Neural progenitor cell (in vitro differentiated cells): ENCODE measurements around the gene ADRA1B. TPM values are rescaled to one million over a fixed set of nuclear protein-coding genes. Genes with fewer than 3 reads are reported as not detected.

Source experiments
- DNase-seq: peaks from one replicate; pipeline ENCODE4 v3.0.0-alpha.2; 2016; ENCODE audit warnings: low spot score
- H2AFZ ChIP-seq: fragments of 200-600 bp; sonication (generic); replicated peaks from 2 replicates; pipeline ENCODE4 v1.6.1; 2016; ENCODE audit warnings: antibody characterized with exemption
- H3F3A ChIP-seq: fragments of 200-600 bp; sonication (generic); 2 replicates; pipeline ENCODE4 v1.6.1; 2016; ENCODE audit warnings: antibody characterized with exemption, low read depth
- H3K27ac ChIP-seq: fragments of 200-600 bp; sonication (generic); 2 replicates; pipeline ENCODE4 v1.5.1; 2016; ENCODE audit warnings: mild to moderate bottlenecking
- H3K27me3 ChIP-seq: fragments of 200-600 bp; sonication (generic); 2 replicates; pipeline ENCODE4 v1.6.1; 2016; ENCODE audit warnings: mild to moderate bottlenecking, moderate library complexity
- H3K36me3 ChIP-seq: fragments of 200-600 bp; sonication (generic); 2 replicates; pipeline ENCODE4 v1.5.1; 2016
- H3K4me1 ChIP-seq: fragments of 200-600 bp; sonication (generic); 2 replicates; pipeline ENCODE4 v1.6.1; 2016; ENCODE audit warnings: mixed run types
- H3K4me2 ChIP-seq: fragments of 200-600 bp; sonication (generic); 2 replicates; pipeline ENCODE4 v1.6.1; 2016
- H3K4me3 ChIP-seq: fragments of 200-600 bp; sonication (generic); 2 replicates; pipeline ENCODE4 v1.5.1; 2016
- H3K79me2 ChIP-seq: fragments of 200-600 bp; sonication (generic); 2 replicates; pipeline ENCODE4 v1.6.1; 2016; ENCODE audit warnings: low read depth
- H3K9ac ChIP-seq: fragments of 200-600 bp; sonication (generic); 2 replicates; pipeline ENCODE4 v1.6.1; 2016
- H3K9me3 ChIP-seq: fragments of 200-600 bp; sonication (generic); 2 replicates; pipeline ENCODE4 v1.5.1; 2016; ENCODE audit warnings: low read depth
- H4K20me1 ChIP-seq: fragments of 200-600 bp; sonication (generic); 2 replicates; pipeline ENCODE4 v1.6.1; 2016; ENCODE audit warnings: low read depth
- H3K27ac Mint-ChIP-seq: 3 replicates; pipeline ENCODE4 v1.8.0; 2021; ENCODE audit warnings: mixed read lengths
- H3K27me3 Mint-ChIP-seq: 2 replicates; pipeline ENCODE4 v1.8.0; 2022; ENCODE audit warnings: low read depth, mild to moderate bottlenecking, inconsistent platforms, moderate library complexity, mixed read lengths; ENCODE audit not compliant: insufficient read depth
- H3K36me3 Mint-ChIP-seq: 3 replicates; pipeline ENCODE4 v1.8.0; 2021; ENCODE audit warnings: mixed read lengths
- H3K4me1 Mint-ChIP-seq: 3 replicates; pipeline ENCODE4 v1.8.0; 2021; ENCODE audit warnings: mixed read lengths
- H3K4me3 Mint-ChIP-seq: 3 replicates; pipeline ENCODE4 v1.8.0; 2021; ENCODE audit warnings: mild to moderate bottlenecking, moderate library complexity, mixed read lengths
- H3K9me3 Mint-ChIP-seq: 3 replicates; pipeline ENCODE4 v1.8.0; 2020; ENCODE audit warnings: mixed read lengths
- EZH2 ChIP-seq: fragments of 200-600 bp; sonication (generic); IDR thresholded peaks from 2 replicates; pipeline ENCODE4 v1.6.1; 2017; ENCODE audit warnings: antibody characterized with exemption, mild to moderate bottlenecking, moderate library complexity
- EZH2phosphoT487 ChIP-seq: fragments of 200-600 bp; sonication (generic); IDR thresholded peaks from 2 replicates; pipeline ENCODE4 v1.6.1; 2017; ENCODE audit warnings: antibody characterized with exemption
- total RNA-seq: library from RNA; depleted of rRNA; stranded (reverse); fragments of >200 nt; gene quantifications from 2 replicates; pipeline ENCODE4 v1.2.3, GENCODE V29; 2015; ENCODE audit warnings: low replicate concordance
- TF ChIP-seq, protein P1 (sequence below): fragments of 200-600 bp; sonication (generic); IDR thresholded peaks from 2 replicates; pipeline ENCODE4 v1.5.1; 2017; ENCODE audit warnings: antibody characterized with exemption, mild to moderate bottlenecking

Gene ADRA1B
- total RNA-seq, 1 donor from 2014 or later = not detected

GRCh38 chr5:159955056-159955624 is 38.9 kb downstream of the ADRA1B start:
- no peaks in the 10 kb centered on the region for H3F3A ChIP-seq
- Mint-ChIP-seq H3K4me1 (peaks cover 20% of the 10 kb centered on the region), H3K36me3 (no peaks in the 10 kb centered on the region), H3K27me3 (peaks cover 4% of the 10 kb centered on the region), H3K27ac (no peak overlapping the region), H3K4me3 (no peak overlapping the region), H3K9me3 (no peaks in the 10 kb centered on the region)
- H3K4me2 ChIP-seq = no peak overlapping the region
- no peaks in the 10 kb centered on the region for H3K36me3 ChIP-seq
- no peaks in the 10 kb centered on the region for H3K9me3 ChIP-seq
- H2AFZ ChIP-seq = no peak overlapping the region
- H4K20me1 ChIP-seq = no peaks in the 10 kb centered on the region
- DNase-seq = no peak
- no peak overlapping the region for H3K27ac ChIP-seq
- no peak overlapping the region for H3K4me3 ChIP-seq
- H3K27me3 ChIP-seq = no peaks in the 10 kb centered on the region
- no peaks in the 10 kb centered on the region for H3K79me2 ChIP-seq
- no peak overlapping the region for H3K9ac ChIP-seq
- H3K4me1 ChIP-seq = peaks cover 10% of the 10 kb centered on the region
- TF ChIP-seq EZH2phosphoT487 (no peak), EZH2 (no peak)
- TF ChIP-seq, protein P1, sequence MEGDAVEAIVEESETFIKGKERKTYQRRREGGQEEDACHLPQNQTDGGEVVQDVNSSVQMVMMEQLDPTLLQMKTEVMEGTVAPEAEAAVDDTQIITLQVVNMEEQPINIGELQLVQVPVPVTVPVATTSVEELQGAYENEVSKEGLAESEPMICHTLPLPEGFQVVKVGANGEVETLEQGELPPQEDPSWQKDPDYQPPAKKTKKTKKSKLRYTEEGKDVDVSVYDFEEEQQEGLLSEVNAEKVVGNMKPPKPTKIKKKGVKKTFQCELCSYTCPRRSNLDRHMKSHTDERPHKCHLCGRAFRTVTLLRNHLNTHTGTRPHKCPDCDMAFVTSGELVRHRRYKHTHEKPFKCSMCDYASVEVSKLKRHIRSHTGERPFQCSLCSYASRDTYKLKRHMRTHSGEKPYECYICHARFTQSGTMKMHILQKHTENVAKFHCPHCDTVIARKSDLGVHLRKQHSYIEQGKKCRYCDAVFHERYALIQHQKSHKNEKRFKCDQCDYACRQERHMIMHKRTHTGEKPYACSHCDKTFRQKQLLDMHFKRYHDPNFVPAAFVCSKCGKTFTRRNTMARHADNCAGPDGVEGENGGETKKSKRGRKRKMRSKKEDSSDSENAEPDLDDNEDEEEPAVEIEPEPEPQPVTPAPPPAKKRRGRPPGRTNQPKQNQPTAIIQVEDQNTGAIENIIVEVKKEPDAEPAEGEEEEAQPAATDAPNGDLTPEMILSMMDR = no peak

DNA sequence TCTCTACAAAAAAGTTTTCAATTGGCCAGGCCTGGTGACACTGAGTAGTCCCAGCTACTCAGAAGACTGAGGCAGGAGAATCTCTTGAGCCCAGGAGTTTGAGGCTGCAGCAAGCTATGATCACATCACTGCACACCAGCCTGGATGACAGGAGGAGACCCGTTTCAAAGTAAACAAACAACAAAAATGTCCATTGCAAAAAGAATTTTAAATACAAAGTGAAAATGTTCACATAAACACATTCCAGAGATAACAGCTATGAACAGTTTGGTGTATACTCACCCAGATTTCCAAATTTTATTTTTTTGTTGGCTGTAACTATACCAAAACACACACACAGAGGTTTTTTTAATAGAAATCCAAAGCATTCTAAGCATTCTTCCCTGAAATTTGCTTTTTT is 39.8 kb downstream of the ADRA1B start:
- no peaks in the 10 kb centered on the region for H3K9me3 ChIP-seq
- H4K20me1 ChIP-seq = no peaks in the 10 kb centered on the region
- peaks cover 13% of the 10 kb centered on the region for H3K4me1 ChIP-seq
- no peaks in the 10 kb centered on the region for H3K79me2 ChIP-seq
- H3K9ac ChIP-seq = no peak overlapping the region
- DNase-seq = no peak
- H3K4me2 ChIP-seq = no peak overlapping the region
- H3K36me3 ChIP-seq = no peaks in the 10 kb centered on the region
- H3K4me1 Mint-ChIP-seq = peaks cover 22% of the 10 kb centered on the region
- H3F3A ChIP-seq = no peaks in the 10 kb centered on the region
- TF ChIP-seq EZH2 = no peak
- TF ChIP-seq, protein P1 = no peak
- no peak for TF ChIP-seq EZH2phosphoT487
- H2AFZ ChIP-seq = no peak overlapping the region
- no peak overlapping the region for H3K27ac ChIP-seq
- H3K27me3 ChIP-seq = no peaks in the 10 kb centered on the region
- no peak overlapping the region for H3K27ac Mint-ChIP-seq
- H3K4me3 ChIP-seq = no peak overlapping the region
- peaks cover 4% of the 10 kb centered on the region for H3K27me3 Mint-ChIP-seq
- no peaks in the 10 kb centered on the region for H3K36me3 Mint-ChIP-seq
- no peak overlapping the region for H3K4me3 Mint-ChIP-seq
- H3K9me3 Mint-ChIP-seq = no peaks in the 10 kb centered on the region

GRCh38 chr5:159961176-159962160 is 45.2 kb downstream of the ADRA1B start:
- peaks cover 2% of the 10 kb centered on the region for H3K27me3 ChIP-seq
- H3K9ac ChIP-seq = no peak overlapping the region
- Mint-ChIP-seq H3K9me3 (no peaks in the 10 kb centered on the region), H3K27me3 (peaks cover 7% of the 10 kb centered on the region), H3K36me3 (no peaks in the 10 kb centered on the region), H3K27ac (no peak overlapping the region), H3K4me3 (no peak overlapping the region), H3K4me1 (peaks cover 24% of the 10 kb centered on the region)
- H4K20me1 ChIP-seq = no peaks in the 10 kb centered on the region
- H2AFZ ChIP-seq = no peak overlapping the region
- peaks cover 3% of the 10 kb centered on the region for H3K4me1 ChIP-seq
- no peak for DNase-seq
- H3K36me3 ChIP-seq = no peaks in the 10 kb centered on the region
- H3F3A ChIP-seq = no peaks in the 10 kb centered on the region
- H3K4me3 ChIP-seq = no peak overlapping the region
- H3K4me2 ChIP-seq = no peak overlapping the region
- H3K79me2 ChIP-seq = no peaks in the 10 kb centered on the region
- no peaks in the 10 kb centered on the region for H3K9me3 ChIP-seq
- TF ChIP-seq EZH2 = no peak
- H3K27ac ChIP-seq = no peak overlapping the region

DNA sequence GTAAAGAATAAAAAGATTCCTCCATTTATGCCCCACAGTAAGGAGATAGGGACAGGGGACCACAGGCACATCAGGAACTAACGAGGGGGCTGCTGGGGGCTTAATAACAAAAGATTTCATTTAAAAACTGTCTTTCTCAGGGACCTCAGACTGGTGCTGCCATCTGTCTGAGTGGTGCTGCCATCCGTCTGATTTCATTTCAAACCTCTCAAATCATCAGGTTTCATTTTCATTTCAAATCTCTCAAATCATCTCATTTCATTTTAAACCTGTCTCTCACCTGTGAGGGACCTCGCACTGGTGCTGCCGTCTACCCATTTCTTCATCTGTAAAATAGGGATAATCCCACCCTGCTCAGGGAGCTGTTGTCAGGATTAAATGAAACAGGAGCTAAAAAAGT is 45.9 kb downstream of the ADRA1B start:
- no peaks in the 10 kb centered on the region for H3F3A ChIP-seq
- no peaks in the 10 kb centered on the region for H4K20me1 ChIP-seq
- H3K36me3 Mint-ChIP-seq = no peaks in the 10 kb centered on the region
- H3K9ac ChIP-seq = no peak overlapping the region
- H3K4me1 ChIP-seq = peaks cover 3% of the 10 kb centered on the region
- H3K27ac ChIP-seq = no peak overlapping the region
- H3K27me3 ChIP-seq = peaks cover 9% of the 10 kb centered on the region
- H3K4me2 ChIP-seq = no peak overlapping the region
- no peak overlapping the region for H3K4me3 Mint-ChIP-seq
- TF ChIP-seq EZH2 (no peak), EZH2phosphoT487 (no peak)
- TF ChIP-seq, protein P1 = no peak
- no peak overlapping the region for H2AFZ ChIP-seq
- H3K9me3 Mint-ChIP-seq = no peaks in the 10 kb centered on the region
- no peaks in the 10 kb centered on the region for H3K79me2 ChIP-seq
- no peaks in the 10 kb centered on the region for H3K9me3 ChIP-seq
- H3K27ac Mint-ChIP-seq = no peak overlapping the region
- H3K36me3 ChIP-seq = no peaks in the 10 kb centered on the region
- peaks cover 24% of the 10 kb centered on the region for H3K4me1 Mint-ChIP-seq
- H3K4me3 ChIP-seq = no peak overlapping the region
- H3K27me3 Mint-ChIP-seq = peaks cover 11% of the 10 kb centered on the region
- no peak for DNase-seq
